Sigmoid colon (tissue), 4 donors: Measurements from ENCODE around the gene NISCH.
A peak's percentile ranks its signal among the peaks of the same experiment; 100 is the strongest.

ENCODE experiments used
- EP300 ChIP-seq, 4 donors: sonication (generic); formaldehyde crosslinking; IDR thresholded peaks; one replicate each; pipeline ENCODE4 v1.6.1; 2017; ENCODE audit warnings: antibody characterized with exemption in 4 of 4
- POLR2A ChIP-seq, 2 donors: fragments of 450-650 bp; IDR thresholded peaks; one replicate each; pipeline ENCODE4 v1.6.1; 2016; ENCODE audit warnings: antibody characterized with exemption in 2 of 2, mild to moderate bottlenecking in 2 of 2, moderate library complexity in 2 of 2
- TF ChIP-seq, protein P1 (sequence below), 4 experiments: fragments of 450-650 bp in 3 of 4; fragments of 200-600 bp in 1 of 4; IDR thresholded peaks; one replicate each; pipeline ENCODE4 v1.5.1; 2016 to 2019; ENCODE audit warnings: antibody characterized with exemption in 4 of 4, mild to moderate bottlenecking in 3 of 4, moderate library complexity in 2 of 4

DNA sequence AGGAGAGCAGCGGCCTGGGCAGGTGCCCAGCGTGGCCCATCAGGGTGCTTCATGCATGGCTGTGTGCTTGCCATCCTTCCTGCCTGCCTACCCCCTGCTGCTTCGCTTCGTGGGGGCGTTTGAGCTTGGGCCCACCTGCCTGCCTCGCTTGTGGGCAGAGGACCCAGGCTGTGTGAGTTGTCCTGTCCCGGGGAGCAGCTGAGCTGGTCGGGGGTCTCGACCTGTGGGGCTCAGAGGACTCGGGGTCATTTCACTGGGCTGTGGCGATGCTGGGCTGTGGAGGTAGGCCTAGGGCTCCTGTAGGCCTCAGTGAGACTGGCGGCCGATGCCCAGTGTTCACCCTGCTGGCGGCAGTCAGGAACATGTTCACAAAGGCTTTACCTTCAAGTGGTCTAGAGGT lies 27.7 kb downstream of the NISCH start:
- TF ChIP-seq, protein P1, sequence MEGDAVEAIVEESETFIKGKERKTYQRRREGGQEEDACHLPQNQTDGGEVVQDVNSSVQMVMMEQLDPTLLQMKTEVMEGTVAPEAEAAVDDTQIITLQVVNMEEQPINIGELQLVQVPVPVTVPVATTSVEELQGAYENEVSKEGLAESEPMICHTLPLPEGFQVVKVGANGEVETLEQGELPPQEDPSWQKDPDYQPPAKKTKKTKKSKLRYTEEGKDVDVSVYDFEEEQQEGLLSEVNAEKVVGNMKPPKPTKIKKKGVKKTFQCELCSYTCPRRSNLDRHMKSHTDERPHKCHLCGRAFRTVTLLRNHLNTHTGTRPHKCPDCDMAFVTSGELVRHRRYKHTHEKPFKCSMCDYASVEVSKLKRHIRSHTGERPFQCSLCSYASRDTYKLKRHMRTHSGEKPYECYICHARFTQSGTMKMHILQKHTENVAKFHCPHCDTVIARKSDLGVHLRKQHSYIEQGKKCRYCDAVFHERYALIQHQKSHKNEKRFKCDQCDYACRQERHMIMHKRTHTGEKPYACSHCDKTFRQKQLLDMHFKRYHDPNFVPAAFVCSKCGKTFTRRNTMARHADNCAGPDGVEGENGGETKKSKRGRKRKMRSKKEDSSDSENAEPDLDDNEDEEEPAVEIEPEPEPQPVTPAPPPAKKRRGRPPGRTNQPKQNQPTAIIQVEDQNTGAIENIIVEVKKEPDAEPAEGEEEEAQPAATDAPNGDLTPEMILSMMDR (IDR thresholded peaks at IDR 0.05), result peak in 1 of 4 experiments; percentile 8
- no peak for TF ChIP-seq EP300 (IDR thresholded peaks at IDR 0.05)
- no peak for TF ChIP-seq POLR2A (IDR thresholded peaks at IDR 0.05)
